ENCODE measurements around the gene RGP1.

The RGP1 gene

DNA sequence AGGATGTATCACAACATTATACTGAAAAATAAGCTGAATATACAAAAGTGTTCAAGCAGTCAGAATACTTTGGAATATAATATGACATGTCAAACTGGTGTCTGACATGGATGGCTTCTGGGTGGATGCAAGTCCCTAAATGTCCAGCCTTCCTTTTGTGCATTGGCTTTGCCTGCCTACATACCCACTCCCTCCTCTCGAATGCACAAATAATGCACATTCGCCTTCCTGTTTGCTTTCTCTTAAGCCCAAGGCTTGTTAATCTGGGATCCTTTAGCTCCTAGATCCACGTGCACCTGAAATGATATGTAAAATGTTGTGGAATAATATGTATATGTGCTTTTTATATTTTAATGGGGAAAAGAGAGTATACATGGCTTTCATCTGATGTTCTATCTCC is 29.4 kb downstream of the RGP1 start:
- DNase-seq, result no peak

DNA sequence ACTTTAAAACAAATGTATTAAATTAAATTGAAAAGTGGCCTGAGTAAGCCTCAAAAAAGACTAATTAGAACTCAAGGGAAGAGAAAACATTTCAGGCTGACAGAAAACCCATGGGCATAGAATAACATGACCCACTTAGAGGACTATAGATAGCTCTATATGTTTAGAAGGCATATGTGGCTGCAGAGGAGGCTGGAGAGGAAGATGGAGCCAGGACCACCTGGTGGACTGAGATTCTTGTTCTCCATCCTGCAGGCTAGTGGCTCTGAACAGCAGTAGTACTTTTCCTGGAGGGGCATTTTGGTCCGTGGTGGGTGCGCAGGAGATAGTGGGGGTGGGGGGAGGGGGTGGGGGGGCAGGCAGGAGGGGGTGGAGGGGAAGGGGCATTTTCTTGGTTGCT is 32.0 kb downstream of the RGP1 start:
- no peak for DNase-seq

DNA sequence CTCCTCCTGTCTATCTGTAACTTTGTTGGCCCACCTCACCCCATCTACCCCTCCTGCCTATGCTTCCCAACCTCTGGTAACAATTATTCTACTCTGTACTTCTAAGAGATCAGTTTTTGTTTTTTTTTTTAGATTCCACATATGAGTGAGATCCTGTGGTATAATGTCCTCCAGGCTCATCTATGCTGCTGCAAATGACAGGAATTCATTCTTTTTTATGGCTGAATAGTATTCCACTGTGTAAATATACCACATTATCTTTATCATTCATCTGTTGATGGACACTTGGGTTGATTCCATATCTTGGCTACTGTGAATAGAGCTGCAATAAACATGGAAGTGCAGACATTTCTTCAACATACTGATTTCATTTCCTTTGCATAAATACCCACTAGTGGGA is 34.3 kb downstream of the RGP1 start:
- DNase-seq, result no peak

DNA sequence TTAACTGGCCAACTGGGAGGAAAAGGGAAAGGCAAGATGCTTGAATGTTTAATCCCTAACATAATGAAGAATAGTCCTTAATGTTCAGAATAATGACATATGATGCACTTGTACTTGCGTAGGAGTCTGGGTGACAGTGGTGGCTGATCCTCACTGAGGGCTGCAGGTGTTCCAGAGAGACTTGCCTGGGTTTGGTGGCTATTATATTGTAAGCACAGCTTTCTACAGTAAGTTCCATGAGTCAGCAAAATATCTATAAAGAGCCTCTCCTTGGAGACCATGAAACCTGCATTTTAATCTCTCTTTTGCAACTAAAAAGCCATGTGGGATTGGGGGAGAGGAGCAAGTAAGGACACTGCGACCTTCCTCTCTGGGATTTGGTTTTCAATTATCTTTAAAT is 40.5 kb downstream of the RGP1 start:
- DNase-seq, result no peak

- DNase-seq, result no peak
Observed at GRCh38 chr9:35790025-35790384, 40.9 kb downstream of the RGP1 start.

DNA sequence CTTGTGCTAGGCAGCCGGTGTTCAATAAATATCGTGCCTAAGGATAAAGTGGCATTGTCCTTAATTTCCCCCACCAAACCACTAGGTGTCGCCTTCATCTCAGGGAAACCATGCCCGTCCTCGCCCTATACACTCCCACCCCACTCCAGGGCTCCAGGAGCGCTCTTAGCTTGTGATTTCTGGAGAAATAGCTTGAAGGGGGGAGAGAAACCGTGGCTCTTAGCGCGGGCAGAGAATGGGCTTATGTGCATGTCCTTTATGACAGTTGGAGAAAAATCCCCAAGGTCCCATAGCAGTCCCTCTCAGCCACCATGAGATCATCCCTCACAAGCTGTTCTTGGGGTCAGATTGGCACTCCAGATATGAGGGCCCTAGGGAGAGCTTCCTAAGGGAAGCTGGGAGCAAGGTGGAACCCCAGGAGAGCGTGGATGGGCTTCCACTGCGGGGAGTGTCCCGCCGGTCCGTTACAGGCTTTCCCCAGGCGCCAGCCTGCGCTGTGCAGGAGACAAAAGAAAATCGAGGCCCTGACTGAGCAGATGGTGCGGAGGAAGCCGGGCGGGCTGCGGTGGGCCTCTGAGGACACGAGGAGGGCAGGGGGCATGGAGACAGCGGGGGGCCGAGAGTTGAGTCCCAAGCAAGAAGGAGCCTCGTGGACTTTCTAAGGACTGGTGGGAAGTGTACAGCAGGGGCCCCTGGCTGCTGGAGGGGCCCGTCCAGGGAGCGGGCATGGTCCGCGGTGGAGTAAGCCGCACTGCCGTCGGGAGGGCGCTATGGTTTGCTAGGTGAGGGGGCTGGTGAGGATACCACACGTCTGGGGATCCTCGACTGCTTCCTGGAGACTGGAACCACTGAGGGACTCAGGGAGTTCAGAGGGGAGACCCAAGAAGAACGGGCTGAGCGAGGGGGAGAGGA is 41.6 kb downstream of the RGP1 start:
- DNase-seq, result peak; percentile 23 to 73

- no peak for DNase-seq
Observed at GRCh38 chr9:35791297-35791921, 42.3 kb downstream of the RGP1 start, which contains the start of gene NPR2. NPR2 (plus strand) TSS chr9:35791591; CDS start chr9:35792409, 818 bp downstream.

DNA sequence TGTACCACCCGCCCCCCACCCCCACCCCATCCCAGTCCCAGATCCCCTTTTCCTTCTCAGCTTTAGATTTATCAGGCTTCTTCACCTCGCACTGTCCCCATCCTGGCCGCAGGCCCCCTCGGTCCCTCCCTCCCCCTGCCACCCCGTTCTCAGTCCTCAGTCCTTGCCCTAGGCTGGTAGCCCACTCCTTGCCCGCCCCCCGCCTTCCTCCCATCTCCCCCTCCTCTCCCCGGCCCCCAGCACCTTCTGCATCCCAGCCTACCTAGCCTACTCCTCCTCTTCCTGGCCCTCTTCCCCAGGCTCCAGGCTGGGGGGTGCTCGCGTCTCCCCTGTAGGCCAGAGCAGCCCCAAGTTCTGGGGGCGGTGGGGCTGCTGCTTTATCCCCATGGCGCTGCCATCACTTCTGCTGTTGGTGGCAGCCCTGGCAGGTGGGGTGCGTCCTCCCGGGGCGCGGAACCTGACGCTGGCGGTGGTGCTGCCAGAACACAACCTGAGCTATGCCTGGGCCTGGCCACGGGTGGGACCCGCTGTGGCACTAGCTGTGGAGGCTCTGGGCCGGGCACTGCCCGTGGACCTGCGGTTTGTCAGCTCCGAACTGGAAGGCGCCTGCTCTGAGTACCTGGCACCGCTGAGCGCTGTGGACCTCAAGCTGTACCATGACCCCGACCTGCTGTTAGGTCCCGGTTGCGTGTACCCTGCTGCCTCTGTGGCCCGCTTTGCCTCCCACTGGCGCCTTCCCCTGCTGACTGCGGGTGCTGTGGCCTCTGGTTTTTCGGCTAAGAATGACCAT is 43.1 kb downstream of the RGP1 start:
- DNase-seq, result no peak

DNA sequence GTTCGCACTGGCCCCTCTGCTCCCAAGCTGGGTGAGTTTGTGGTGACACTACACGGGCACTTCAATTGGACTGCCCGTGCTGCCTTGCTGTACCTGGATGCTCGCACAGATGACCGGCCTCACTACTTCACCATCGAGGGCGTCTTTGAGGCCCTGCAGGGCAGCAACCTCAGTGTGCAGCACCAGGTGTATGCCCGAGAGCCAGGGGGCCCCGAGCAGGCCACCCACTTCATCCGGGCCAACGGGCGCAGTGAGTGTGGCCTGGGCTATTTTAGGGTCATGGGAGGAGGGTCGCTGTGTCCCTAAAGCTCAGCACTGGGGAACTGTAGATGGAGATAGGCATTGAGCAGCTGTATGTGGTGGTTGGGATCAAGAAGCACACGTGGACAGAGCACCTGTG is 43.7 kb downstream of the RGP1 start:
- no peak for DNase-seq

- DNase-seq, result no peak
Observed at GRCh38 chr9:35793461-35793860, 44.4 kb downstream of the RGP1 start.

DNA sequence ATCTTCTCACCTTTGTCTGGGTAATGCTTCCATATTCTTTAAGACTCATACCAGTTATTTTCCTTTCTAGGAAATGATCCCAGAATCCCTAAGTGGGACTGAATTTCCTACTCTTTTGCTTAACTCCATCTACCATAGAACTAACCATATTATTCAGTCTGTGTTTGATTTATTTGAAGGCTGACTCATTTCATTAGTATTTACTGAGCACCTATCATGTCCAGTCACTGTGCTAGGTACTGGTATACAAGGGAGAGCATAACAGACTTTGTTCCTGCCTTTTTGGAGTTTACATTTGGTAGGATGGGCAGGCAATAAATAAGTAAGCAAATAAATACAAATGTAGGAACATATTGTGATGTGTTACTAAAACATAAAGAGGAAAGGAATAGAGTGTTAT is 46.6 kb downstream of the RGP1 start:
- no peak for DNase-seq

DNA sequence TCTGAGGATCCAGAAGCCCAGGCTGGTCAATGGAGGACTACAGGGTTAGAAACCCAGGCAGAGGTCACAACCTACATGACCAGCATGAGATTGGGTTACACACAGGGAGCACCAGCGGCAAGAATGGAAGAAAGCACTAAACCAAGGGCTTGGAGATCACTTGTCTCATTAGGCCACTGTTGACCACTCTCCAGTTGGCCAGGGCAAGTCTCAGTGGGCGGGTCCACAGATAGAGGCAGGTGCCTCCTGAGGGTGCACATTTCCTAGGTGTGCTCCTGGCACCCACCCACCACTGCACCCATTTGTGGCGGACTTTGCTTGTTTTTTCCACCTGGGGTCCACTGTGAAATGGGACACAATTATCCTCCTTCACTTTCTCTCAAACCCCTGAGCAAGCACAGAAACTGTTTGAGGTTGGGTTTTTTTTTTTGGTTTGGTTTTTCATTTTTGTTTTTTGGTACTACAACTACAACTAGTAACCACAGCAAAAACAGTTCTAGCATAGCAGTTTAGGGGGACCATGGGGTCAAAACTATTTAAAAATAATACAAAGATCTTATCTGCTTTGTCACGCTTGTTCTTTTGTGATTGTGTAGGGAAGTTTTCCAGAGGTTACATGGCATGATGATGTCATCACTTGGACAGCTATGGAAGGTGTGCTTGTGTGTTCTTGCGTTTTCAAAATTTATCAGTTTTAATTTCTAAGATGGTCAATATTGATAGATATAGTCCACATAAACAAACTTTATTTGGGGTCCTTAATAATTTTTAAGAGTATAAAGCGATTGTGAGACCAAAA is 48.4 kb downstream of the RGP1 start:
- DNase-seq, result no peak

- no peak for DNase-seq
Observed at GRCh38 chr9:35798658-35799374, 49.7 kb downstream of the RGP1 start.

- no peak for DNase-seq
Observed at GRCh38 chr9:35800530-35800929, 51.4 kb downstream of the RGP1 start.

DNA sequence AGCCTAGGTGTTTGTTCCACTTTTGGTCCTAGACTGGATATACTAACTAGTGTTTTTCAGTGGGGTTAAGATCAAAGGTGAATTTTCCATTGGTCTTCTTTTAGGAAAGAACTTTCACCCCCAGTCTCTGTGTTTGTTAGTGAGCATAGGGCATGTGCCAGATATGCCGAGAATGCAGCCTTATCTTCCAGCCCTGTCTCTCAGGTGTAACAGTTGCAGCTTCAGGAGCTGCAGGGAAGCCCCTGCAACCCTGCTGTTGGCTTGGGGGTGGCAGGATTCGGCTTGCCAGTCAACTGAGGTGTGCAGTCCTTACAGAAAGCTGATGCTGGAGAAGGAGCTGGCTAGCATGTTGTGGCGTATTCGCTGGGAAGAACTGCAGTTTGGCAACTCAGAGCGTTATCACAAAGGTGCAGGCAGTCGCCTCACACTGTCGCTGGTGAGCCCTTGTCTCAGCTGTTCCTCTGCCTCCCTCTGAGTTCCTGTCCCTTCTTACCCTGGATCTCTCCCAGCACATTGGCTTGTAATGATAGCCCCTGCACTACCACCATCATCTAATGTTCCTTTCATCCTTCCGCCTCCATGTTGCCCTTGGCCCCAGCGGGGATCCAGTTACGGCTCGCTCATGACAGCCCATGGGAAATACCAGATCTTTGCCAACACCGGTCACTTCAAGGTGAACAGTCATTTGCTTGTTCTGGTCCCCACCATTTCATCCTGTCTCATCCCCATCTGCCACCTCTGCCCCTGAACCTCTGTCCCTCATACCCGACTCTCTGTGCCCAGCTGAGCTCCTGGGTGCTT is 52.4 kb downstream of the RGP1 start:
- no peak for DNase-seq

DNA sequence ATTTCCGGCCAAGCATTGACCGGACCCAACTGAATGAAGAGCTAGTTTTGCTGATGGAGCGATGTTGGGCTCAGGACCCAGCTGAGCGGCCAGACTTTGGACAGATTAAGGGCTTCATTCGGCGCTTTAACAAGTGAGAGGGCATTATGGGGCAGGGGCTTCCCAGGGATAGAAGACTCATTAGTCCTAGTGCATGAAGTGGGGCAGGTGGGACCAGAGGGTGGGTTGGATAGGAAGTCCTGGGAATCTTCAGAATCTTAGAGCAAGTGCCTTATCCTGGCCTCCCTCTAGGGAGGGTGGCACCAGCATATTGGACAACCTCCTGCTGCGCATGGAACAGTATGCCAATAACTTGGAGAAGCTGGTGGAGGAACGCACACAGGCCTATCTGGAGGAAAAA is 57.0 kb downstream of the RGP1 start:
- no peak for DNase-seq

Measured in bone marrow (tissue), 2 donors.